Fibroblast of lung (primary cell): ENCODE results near the gene KIAA1217. TPM values are rescaled to one million over a fixed set of nuclear protein-coding genes. Genes with fewer than 3 reads are reported as not detected.

Experiments
- DNase-seq, 2 donors: peaks; one replicate each; pipeline versions ENCODE4 v3.0.0 to v3.0.0-alpha.2; 2010; ENCODE audit warnings: low read depth in 2 of 2
- H2AFZ ChIP-seq: 2 replicates; pipeline ENCODE4 v1.5.1; 2012; ENCODE audit warnings: low read length, control low read depth, inconsistent platforms
- H3K27ac ChIP-seq: 2 replicates; pipeline ENCODE4 v1.5.1; 2011; ENCODE audit warnings: low read length, control low read depth; ENCODE audit not compliant: insufficient read depth
- H3K27me3 ChIP-seq: 2 replicates; pipeline ENCODE4 v1.5.1; 2011; ENCODE audit warnings: mild to moderate bottlenecking, low read length; ENCODE audit not compliant: control insufficient read depth, insufficient read depth
- H3K36me3 ChIP-seq: 2 replicates; pipeline ENCODE4 v1.5.1; 2011; ENCODE audit warnings: low read length; ENCODE audit not compliant: control insufficient read depth, insufficient read depth
- H3K4me1 ChIP-seq: 2 replicates; pipeline ENCODE4 v1.5.1; 2011; ENCODE audit warnings: low read length; ENCODE audit not compliant: control insufficient read depth, insufficient read depth; ENCODE audit errors: extremely low read depth
- H3K4me2 ChIP-seq: 2 replicates; pipeline ENCODE4 v1.5.1; 2011; ENCODE audit warnings: low read length, control low read depth; ENCODE audit not compliant: insufficient read depth; ENCODE audit errors: extremely low read depth
- H3K4me3 ChIP-seq, 4 experiments: fragments of 200-600 bp in 1 of 4; sonication (generic) in 1 of 4; replicated peaks in 1 of 4; 2 replicates each; pipeline ENCODE4 v1.5.1; 2011 to 2016; ENCODE audit warnings: low read length in 4 of 4, low read depth in 3 of 4, mild to moderate bottlenecking in 3 of 4, control low read depth in 2 of 4, inconsistent platforms in 1 of 4, mixed read lengths in 1 of 4; ENCODE audit not compliant: insufficient read depth in 1 of 4; ENCODE audit errors: control extremely low read depth in 1 of 4
- H3K79me2 ChIP-seq: 2 replicates; pipeline ENCODE4 v1.5.1; 2012; ENCODE audit warnings: mild to moderate bottlenecking, low read length, inconsistent platforms; ENCODE audit not compliant: control insufficient read depth, insufficient read depth
- H3K9ac ChIP-seq: 2 replicates; pipeline ENCODE4 v1.5.1; 2011; ENCODE audit warnings: mild to moderate bottlenecking, low read length, control low read depth; ENCODE audit not compliant: insufficient read depth
- H3K9me3 ChIP-seq: 2 replicates; pipeline ENCODE4 v1.5.1; 2012; ENCODE audit warnings: low read depth, low read length; ENCODE audit not compliant: control insufficient read depth, insufficient read depth
- H4K20me1 ChIP-seq: 2 replicates; pipeline ENCODE4 v1.5.1; 2011; ENCODE audit warnings: low read length; ENCODE audit not compliant: control insufficient read depth, insufficient read depth; ENCODE audit errors: extremely low read depth
- EZH2 ChIP-seq: IDR thresholded peaks from 2 replicates; pipeline ENCODE4 v1.5.1; 2012; ENCODE audit warnings: low read length, control low read depth, mild to moderate bottlenecking; ENCODE audit errors: missing control alignments
- polyA plus RNA-seq, 2 donors: library from polyadenylated mRNA; depleted of rRNA in 1 of 2; stranded (reverse) in 1 of 2; unstranded in 1 of 2; fragments of >200 nt; gene quantifications; 2 replicates each; pipeline ENCODE4 v1.2.1, GENCODE V29; 2011 to 2012; ENCODE audit warnings: missing spikeins in 1 of 2
- total RNA-seq: library from RNA; depleted of rRNA; stranded (reverse); fragments of >200 nt; gene quantifications from 2 replicates; pipeline ENCODE4 v1.2.1, GENCODE V29; 2014
- TF ChIP-seq, protein P1 (sequence below), 2 donors: IDR thresholded peaks in 1 of 2; conservative IDR thresholded peaks in 1 of 2; 1 replicate in 1 of 2; 2 replicates in 1 of 2; pipeline ENCODE4 v1.5.1; 2011 to 2012; ENCODE audit warnings: low read length in 2 of 2, control low read depth in 1 of 2, inconsistent platforms in 1 of 2, low read depth in 1 of 2, mild to moderate bottlenecking in 1 of 2

The KIAA1217 gene
- total and polyA plus RNA-seq, 2 donors (not counting 1 experiment from before 2014, with no cell fraction given): 0.92 to 1.5 TPM

DNA sequence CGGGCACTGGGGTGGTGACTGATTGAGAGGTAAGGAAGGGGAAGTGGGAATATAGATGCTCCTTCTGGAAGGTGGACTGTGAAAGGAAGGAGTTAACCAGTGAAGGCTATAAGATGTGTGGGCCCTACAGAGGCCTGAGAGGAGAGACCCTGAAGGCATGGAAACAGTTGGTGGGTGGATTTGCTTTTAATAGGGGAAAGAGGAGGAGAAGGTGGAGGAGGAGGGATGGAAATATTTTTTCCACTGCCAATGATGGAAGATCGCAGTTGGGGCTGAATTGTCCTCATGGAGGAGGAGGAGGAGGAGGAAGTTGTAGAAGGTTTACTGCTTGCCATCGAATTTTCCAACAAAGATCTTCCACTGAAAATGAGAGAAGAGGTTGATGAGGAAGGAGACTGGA lies 80.3 kb downstream of the KIAA1217 start:
- TF ChIP-seq, protein P1, sequence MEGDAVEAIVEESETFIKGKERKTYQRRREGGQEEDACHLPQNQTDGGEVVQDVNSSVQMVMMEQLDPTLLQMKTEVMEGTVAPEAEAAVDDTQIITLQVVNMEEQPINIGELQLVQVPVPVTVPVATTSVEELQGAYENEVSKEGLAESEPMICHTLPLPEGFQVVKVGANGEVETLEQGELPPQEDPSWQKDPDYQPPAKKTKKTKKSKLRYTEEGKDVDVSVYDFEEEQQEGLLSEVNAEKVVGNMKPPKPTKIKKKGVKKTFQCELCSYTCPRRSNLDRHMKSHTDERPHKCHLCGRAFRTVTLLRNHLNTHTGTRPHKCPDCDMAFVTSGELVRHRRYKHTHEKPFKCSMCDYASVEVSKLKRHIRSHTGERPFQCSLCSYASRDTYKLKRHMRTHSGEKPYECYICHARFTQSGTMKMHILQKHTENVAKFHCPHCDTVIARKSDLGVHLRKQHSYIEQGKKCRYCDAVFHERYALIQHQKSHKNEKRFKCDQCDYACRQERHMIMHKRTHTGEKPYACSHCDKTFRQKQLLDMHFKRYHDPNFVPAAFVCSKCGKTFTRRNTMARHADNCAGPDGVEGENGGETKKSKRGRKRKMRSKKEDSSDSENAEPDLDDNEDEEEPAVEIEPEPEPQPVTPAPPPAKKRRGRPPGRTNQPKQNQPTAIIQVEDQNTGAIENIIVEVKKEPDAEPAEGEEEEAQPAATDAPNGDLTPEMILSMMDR (conservative IDR thresholded peaks at IDR 0.05 in 1 of 2, IDR thresholded peaks at IDR 0.05 in 1 of 2; ENCODE audit: low read depth in 1 of 2, low read length in 2 of 2): no peak
- no peak for TF ChIP-seq EZH2
- H3K79me2 ChIP-seq: no peaks in the 10 kb centered on the region
- no peak overlapping the region for H3K9ac ChIP-seq
- H3K4me3 ChIP-seq: no peak overlapping the region
- DNase-seq: no peak
- no peaks in the 10 kb centered on the region for H3K9me3 ChIP-seq
- no peaks in the 10 kb centered on the region for H4K20me1 ChIP-seq
- no peaks in the 10 kb centered on the region for H3K36me3 ChIP-seq
- H3K4me1 ChIP-seq: no peaks in the 10 kb centered on the region
- no peak overlapping the region for H2AFZ ChIP-seq
- no peak overlapping the region for H3K27ac ChIP-seq
- no peaks in the 10 kb centered on the region for H3K27me3 ChIP-seq
- H3K4me2 ChIP-seq: no peak overlapping the region

DNA sequence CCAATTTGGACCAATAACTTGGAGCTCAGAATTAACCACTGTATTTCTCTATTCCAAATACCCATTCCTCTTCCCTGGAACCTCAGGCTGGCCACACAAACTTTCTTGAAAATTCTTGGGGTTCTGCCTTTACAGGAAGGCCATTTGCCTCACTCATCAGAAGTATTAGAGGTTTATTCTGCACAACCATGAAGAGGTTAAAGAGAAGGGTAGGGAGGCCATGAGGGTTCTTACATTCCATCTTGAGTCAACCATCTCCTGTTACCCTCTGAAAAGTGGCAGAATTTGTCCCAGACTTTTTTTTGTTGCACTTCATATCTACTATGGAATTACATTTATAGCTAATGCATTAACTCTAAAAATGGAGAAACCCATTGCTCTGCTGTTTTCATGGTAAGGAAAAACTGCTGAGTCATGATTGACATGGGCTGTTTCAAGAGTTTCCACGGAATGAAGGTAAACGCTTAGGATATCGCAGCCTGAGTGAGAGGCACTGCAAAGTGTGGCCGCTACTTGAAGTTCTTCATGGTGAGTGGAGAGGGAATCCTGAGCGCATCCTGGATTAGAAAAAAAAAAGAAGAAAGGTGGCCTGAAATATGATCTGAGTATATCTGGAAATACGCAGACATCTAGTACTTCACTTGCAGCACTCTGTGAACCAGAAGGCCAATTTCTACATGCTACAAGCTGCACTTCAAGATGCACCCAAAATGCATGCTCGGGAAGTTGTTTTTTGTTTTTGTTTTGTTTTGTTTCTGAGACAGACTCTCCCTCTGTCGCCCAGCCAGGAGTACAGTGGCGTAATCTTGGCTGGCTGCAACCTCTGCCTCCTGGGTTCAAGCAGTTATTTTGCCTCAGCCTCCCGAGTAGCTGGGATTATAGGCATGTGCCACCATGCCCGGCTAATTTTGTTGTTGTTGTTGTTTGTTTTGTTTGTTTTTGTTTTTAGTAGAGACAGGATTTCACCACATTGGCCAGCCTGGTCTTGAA lies 83.7 kb downstream of the KIAA1217 start:
- H3K36me3 ChIP-seq: no peaks in the 10 kb centered on the region
- TF ChIP-seq, protein P1 (conservative IDR thresholded peaks at IDR 0.05 in 1 of 2, IDR thresholded peaks at IDR 0.05 in 1 of 2; ENCODE audit: low read depth in 1 of 2, low read length in 2 of 2): no peak
- no peak for TF ChIP-seq EZH2
- DNase-seq: peak in 1 of 2 donors; percentile 19
- H2AFZ ChIP-seq: no peak overlapping the region
- H3K9me3 ChIP-seq: no peaks in the 10 kb centered on the region
- H3K27me3 ChIP-seq: no peaks in the 10 kb centered on the region
- no peaks in the 10 kb centered on the region for H3K4me1 ChIP-seq
- H4K20me1 ChIP-seq: no peaks in the 10 kb centered on the region
- H3K79me2 ChIP-seq: no peaks in the 10 kb centered on the region
- H3K4me3 ChIP-seq: no peak overlapping the region
- H3K9ac ChIP-seq: no peak overlapping the region
- no peak overlapping the region for H3K4me2 ChIP-seq
- no peak overlapping the region for H3K27ac ChIP-seq

DNA sequence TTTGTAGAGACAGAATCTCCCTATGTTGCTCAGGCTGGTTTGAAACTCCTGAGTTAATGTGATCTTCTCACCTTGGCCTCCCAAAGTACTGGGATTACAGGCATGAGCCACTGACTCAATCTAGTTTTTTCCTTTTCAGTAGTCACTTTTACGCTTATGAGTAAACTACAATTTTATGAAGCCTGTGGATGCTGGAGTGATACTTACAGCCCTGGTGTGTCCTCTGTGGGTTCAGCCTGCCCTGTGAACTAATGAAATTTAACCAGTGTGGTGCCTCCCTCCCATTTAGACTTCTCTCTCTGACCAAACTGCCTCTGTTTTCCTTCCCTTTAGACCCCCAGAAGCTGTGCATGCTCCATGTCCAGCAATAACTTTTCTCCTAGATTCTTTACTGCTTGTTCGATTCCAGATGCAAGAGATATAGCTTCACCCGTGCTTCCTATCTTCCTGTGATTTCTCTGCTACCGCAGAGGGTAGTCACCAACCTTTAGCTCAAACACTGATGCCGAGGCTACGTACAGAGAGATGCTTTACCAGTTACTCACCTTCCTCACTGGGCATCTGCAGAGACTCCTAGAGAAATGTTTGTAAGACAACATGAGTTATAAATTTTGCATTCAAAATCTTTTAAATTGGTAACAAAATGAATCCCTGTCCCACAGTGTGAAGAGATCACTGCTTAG lies 90.8 kb downstream of the KIAA1217 start:
- peak in 1 of 2 donors; percentile 93 for DNase-seq
- Histone ChIP-seq H3K4me1 (no peaks in the 10 kb centered on the region), H3K79me2 (no peaks in the 10 kb centered on the region), H3K9ac (no peak overlapping the region), H3K36me3 (no peaks in the 10 kb centered on the region), H3K4me3 (no peak overlapping the region), H3K9me3 (no peaks in the 10 kb centered on the region), H3K27ac (no peak overlapping the region), H4K20me1 (no peaks in the 10 kb centered on the region), H3K27me3 (no peaks in the 10 kb centered on the region), H2AFZ (no peak overlapping the region), H3K4me2 (no peak overlapping the region)
- TF ChIP-seq, protein P1 (conservative IDR thresholded peaks at IDR 0.05 in 1 of 2, IDR thresholded peaks at IDR 0.05 in 1 of 2; ENCODE audit: low read depth in 1 of 2, low read length in 2 of 2): no peak
- no peak for TF ChIP-seq EZH2
